HL-60 (cell line): ENCODE measurements around the gene PGAM5.

Source experiments
- CTCF ChIP-seq: IDR thresholded peaks from one replicate; pipeline ENCODE4 v1.5.1; 2011; ENCODE audit warnings: low read length, control low read depth, inconsistent platforms; ENCODE audit not compliant: insufficient read depth
- GABPA ChIP-seq: IDR thresholded peaks from 2 replicates; pipeline ENCODE4 v1.6.1; 2012; ENCODE audit warnings: low read depth
- POLR2AphosphoS5 ChIP-seq: IDR thresholded peaks from 2 replicates; pipeline ENCODE4 v1.6.1; 2012; ENCODE audit warnings: low read depth
- REST ChIP-seq: IDR thresholded peaks from 2 replicates; pipeline ENCODE4 v1.6.1; 2012; ENCODE audit warnings: low read depth; ENCODE audit not compliant: insufficient replicate concordance

GRCh38 chr12:132669166-132669879 is 41.3 kb upstream of the PGAM5 start:
- TF ChIP-seq CTCF, result no peak
- TF ChIP-seq POLR2AphosphoS5, result no peak
- no peak for TF ChIP-seq GABPA
- TF ChIP-seq REST, result no peak
